Sigmoid colon (tissue), 7 donors: ENCODE results near the gene GBX2. TPM values are rescaled to one million over a fixed set of nuclear protein-coding genes. Genes with fewer than 3 reads are reported as not detected.

ENCODE experiments used
- DNase-seq: peaks from one replicate; pipeline ENCODE4 v3.0.0-alpha.2; 2019
- H3K27ac ChIP-seq, 4 donors: fragments of 200-600 bp; sonication (generic); one replicate each; pipeline ENCODE4 v1.5.1; 2016 to 2019; ENCODE audit warnings: mild to moderate bottlenecking in 1 of 4
- H3K27me3 ChIP-seq, 3 donors: fragments of 200-600 bp; sonication (generic); one replicate each; pipeline ENCODE4 v1.5.1; 2019; ENCODE audit warnings: mild to moderate bottlenecking in 1 of 3
- H3K36me3 ChIP-seq, 4 donors: fragments of 200-600 bp; sonication (generic); one replicate each; pipeline ENCODE4 v1.5.1; 2016 to 2019
- H3K4me1 ChIP-seq, 4 donors: fragments of 200-600 bp; sonication (generic); one replicate each; pipeline ENCODE4 v1.5.1; 2017 to 2019
- H3K4me3 ChIP-seq, 4 donors: fragments of 200-600 bp; sonication (generic); one replicate each; pipeline ENCODE4 v1.5.1; 2017 to 2019; ENCODE audit warnings: mild to moderate bottlenecking in 2 of 4, moderate library complexity in 1 of 4
- H3K9me3 ChIP-seq, 4 donors: fragments of 200-600 bp in 3 of 4; sonication (generic) in 3 of 4; one replicate each; pipeline versions ENCODE4 v1.5.1 to v1.6.1; 2013 to 2019
- CTCF ChIP-seq, 4 experiments: fragments of 450-650 bp in 3 of 4; fragments of 200-600 bp in 1 of 4; IDR thresholded peaks; one replicate each; pipeline ENCODE4 v1.5.1; 2016 to 2019; ENCODE audit warnings: antibody characterized with exemption in 4 of 4, mild to moderate bottlenecking in 3 of 4, moderate library complexity in 2 of 4
- EP300 ChIP-seq, 4 donors: sonication (generic); formaldehyde crosslinking; IDR thresholded peaks; one replicate each; pipeline ENCODE4 v1.6.1; 2017; ENCODE audit warnings: antibody characterized with exemption in 4 of 4
- POLR2A ChIP-seq, 2 donors: fragments of 450-650 bp; IDR thresholded peaks; one replicate each; pipeline ENCODE4 v1.6.1; 2016; ENCODE audit warnings: antibody characterized with exemption in 2 of 2, mild to moderate bottlenecking in 2 of 2, moderate library complexity in 2 of 2
- POLR2AphosphoS5 ChIP-seq, 4 donors: sonication (generic); formaldehyde crosslinking; IDR thresholded peaks; one replicate each; pipeline ENCODE4 v1.6.1; 2017; ENCODE audit warnings: antibody characterized with exemption in 4 of 4
- WGBS, 2 donors: extraction: QIAGEN DNeasy Blood & Tissue Kit; methylation state at CpG; one replicate each; pipeline ENCODE4 v1.1.7; 2013; 5-methylcytosine and 5-hydroxymethylcytosine counted together
- intact Hi-C: fragments of 100-400 bp; cut with DNase I; formaldehyde crosslinking; loops from one replicate; pipeline ENCODE4 v1.15.1; 2023
- polyA plus RNA-seq, 3 donors: library from polyadenylated mRNA; stranded (reverse); fragments of 200-250 nt; gene quantifications; one replicate each; pipeline ENCODE4 v1.2.3, GENCODE V29; 2013
- small RNA-seq, 3 donors: library from RNA; depleted of rRNA; stranded (forward); fragments of <200 nt; gene quantifications; one replicate each; pipeline ENCODE3, GENCODE V24; 2016
- total RNA-seq, 4 donors: library from RNA; depleted of rRNA; stranded (reverse); fragments of >200 nt; gene quantifications; one replicate each; pipeline ENCODE4 v1.1.0, GENCODE V29; 2016
- donor health status: healthy with polysubstance abuse.
- donor health status: Bipolar disorder and iron deficiency.
- donor health status: healthy.

The GBX2 gene
- total and polyA plus RNA-seq, 7 donors, result not detected

GRCh38 chr2:236117861-236118269, 50.3 kb downstream of the GBX2 start:
- no peak for TF ChIP-seq CTCF (IDR thresholded peaks at IDR 0.05)
- no peak for TF ChIP-seq POLR2AphosphoS5 (IDR thresholded peaks at IDR 0.05)
- TF ChIP-seq EP300 (IDR thresholded peaks at IDR 0.05), result no peak
- no peak for TF ChIP-seq POLR2A (IDR thresholded peaks at IDR 0.05)
- no peaks in the 10 kb centered on the region for H3K4me1 ChIP-seq

GRCh38 chr2:236117401-236117800, 50.8 kb downstream of the GBX2 start:
- WGBS, 2 donors, result 82 to 90% methylated on average over 10 of the region's 10 CpGs

More at GRCh38 chr2:236117861-236118269, 50.3 kb downstream of the GBX2 start:
- WGBS, 2 donors, result 35 to 47% methylated on average over 10 of the region's 10 CpGs
- H3K27me3 ChIP-seq, result no peaks in the 10 kb centered on the region
- H3K27ac ChIP-seq, result no peak overlapping the region
- peaks cover 0 to 17% (median 0%) of the 10 kb centered on the region in 4 donors for H3K36me3 ChIP-seq
- intact Hi-C loops, result no loop called here
- no peaks in the 10 kb centered on the region for H3K9me3 ChIP-seq
- no peak overlapping the region for H3K4me3 ChIP-seq
- no peak for DNase-seq

More at GRCh38 chr2:236117401-236117800, 50.8 kb downstream of the GBX2 start:
- Histone ChIP-seq H3K9me3 (no peaks in the 10 kb centered on the region), H3K4me1 (no peaks in the 10 kb centered on the region), H3K36me3 (peaks cover 0 to 13% (median 0%) of the 10 kb centered on the region in 4 donors), H3K4me3 (no peak overlapping the region), H3K27me3 (no peaks in the 10 kb centered on the region), H3K27ac (no peak overlapping the region)
- no peak for DNase-seq
- intact Hi-C loops, result no loop called here
- no peak for TF ChIP-seq POLR2A (IDR thresholded peaks at IDR 0.05)
- TF ChIP-seq POLR2AphosphoS5 (IDR thresholded peaks at IDR 0.05), result no peak
- TF ChIP-seq EP300 (IDR thresholded peaks at IDR 0.05), result no peak
- no peak for TF ChIP-seq CTCF (IDR thresholded peaks at IDR 0.05)

Small RNAs within 50 kb of the gene (small RNA-seq; reads per million reads assigned to genes)
- 0 reads per million in 3 donors for gene RF00019
- 0 reads per million in 3 donors for gene RNU1-31P

Other genes with a start within 250 kb of the GBX2 start
- gene ASB18, start 96.0 kb upstream of the GBX2 start, total RNA-seq, result not detected
- not detected for gene ASB18, start 96.0 kb upstream of the GBX2 start, polyA plus RNA-seq